Pancreas (tissue), 10 donors: ENCODE results near the gene FHOD3. TPM values are rescaled to one million over a fixed set of nuclear protein-coding genes. Genes with fewer than 3 reads are reported as not detected.
A peak's percentile ranks its signal among the peaks of the same experiment; 100 is the strongest.

Experiments
- ATAC-seq, 4 donors: fragments of 200-7000 bp; cut with Tn5 transposase; one replicate each; pipeline versions ENCODE4 v1.8.0 to v1.9.1; 2020; ENCODE audit warnings: mild to moderate bottlenecking in 4 of 4, moderate library complexity in 4 of 4
- DNase-seq, 6 donors: peaks; one replicate each; pipeline ENCODE4 v3.0.0-alpha.2; 2020
- FAIRE-seq: peaks from 2 replicates; lab custom pipeline; 2012; peaks lifted over from hg19 to GRCh38; lab: Jason Lieb, UNC
- H3K27ac ChIP-seq, 4 donors: fragments of 200-600 bp; sonication (generic); 1 replicate in 3 of 4; 2 replicates in 1 of 4; pipeline versions ENCODE4 v1.5.0 to v1.8.0; 2020
- H3K27me3 ChIP-seq, 4 donors: fragments of 200-600 bp; one replicate each; pipeline ENCODE4 v1.8.0; 2021
- H3K36me3 ChIP-seq, 3 donors: fragments of 200-600 bp; sonication (generic) in 1 of 3; one replicate each; pipeline versions ENCODE4 v1.5.0 to v1.8.0; 2020 to 2021
- H3K4me1 ChIP-seq, 3 donors: fragments of 200-600 bp; one replicate each; pipeline ENCODE4 v1.8.0; 2021
- H3K4me3 ChIP-seq, 4 donors: fragments of 200-600 bp; sonication (generic) in 2 of 4; one replicate each; pipeline versions ENCODE4 v1.5.0 to v1.8.0; 2020 to 2021
- H3K9me3 ChIP-seq, 4 donors: fragments of 200-600 bp; one replicate each; pipeline ENCODE4 v1.8.0; 2021
- CTCF ChIP-seq, 4 donors: fragments of 200-600 bp; sonication (generic) in 3 of 4; IDR thresholded peaks; one replicate each; pipeline versions ENCODE4 v1.5.0 to v1.8.0; 2021; ENCODE audit warnings: antibody characterized with exemption in 4 of 4
- WGBS, 2 donors: extraction: QIAGEN DNeasy Blood & Tissue Kit; methylation state at CpG; one replicate each; pipeline ENCODE4 v1.1.7; 2013; 5-methylcytosine and 5-hydroxymethylcytosine counted together
- intact Hi-C, 3 donors: fragments of 100-400 bp; cut with DNase I; formaldehyde crosslinking; loops; one replicate each; pipeline versions ENCODE4 v1.11.1 to v1.14.2; 2022
- polyA plus RNA-seq, 2 donors: library from polyadenylated mRNA; stranded (reverse); fragments of 200-250 nt; gene quantifications; one replicate each; pipeline ENCODE4 v1.2.3, GENCODE V29; 2013
- total RNA-seq, 6 donors: library from RNA; stranded (reverse); fragmentation: NEBNext Ultra II Directional in 4 of 6; extraction: Animal tissue kit (Norgen Biotek cat#: 25700) in 4 of 6; gene quantifications; one replicate each; pipeline versions ENCODE4 v1.2.1 to v1.2.4, GENCODE V29; 2021 to 2023
- donor health status: healthy with polysubstance abuse.
- donor health status: DM: no; HTN: no; CAD: no; lungs with moderate emphysema.
- donor health status: DM: no; HTN: no; CAD: no.
- donor health status: control.
- donor health status: control.
- donor health status: Bipolar disorder and iron deficiency.
- donor health status: DM: yes; HTN: yes; CAD: no.
- donor health status: DM: no; HTN: no; CAD: no.
- donor health status: DM: no; HTN: no; CAD: no.
- donor health status: DM: yes; HTN: yes; CAD: no.

FHOD3 gene
- total and polyA plus RNA-seq, 8 donors = 0.25 to 4.3 (median 1.2) TPM

GRCh38 chr18:36490897-36491296 lies 193.4 kb downstream of the FHOD3 start:
- no peak for TF ChIP-seq CTCF (IDR thresholded peaks at IDR 0.05)
- FAIRE-seq (no peak), DNase-seq (no peak), ATAC-seq (no peak)
- 95 to 98% methylated on average over 4 of the region's 4 CpGs for WGBS, 2 donors
- no peaks in the 10 kb centered on the region for H3K9me3 ChIP-seq
- H3K27me3 ChIP-seq = no peaks in the 10 kb centered on the region
- no peaks in the 10 kb centered on the region for H3K4me1 ChIP-seq
- H3K36me3 ChIP-seq = no peaks in the 10 kb centered on the region
- no peak overlapping the region for H3K27ac ChIP-seq
- no peak overlapping the region for H3K4me3 ChIP-seq
- intact Hi-C loops = no loop called here

DNA sequence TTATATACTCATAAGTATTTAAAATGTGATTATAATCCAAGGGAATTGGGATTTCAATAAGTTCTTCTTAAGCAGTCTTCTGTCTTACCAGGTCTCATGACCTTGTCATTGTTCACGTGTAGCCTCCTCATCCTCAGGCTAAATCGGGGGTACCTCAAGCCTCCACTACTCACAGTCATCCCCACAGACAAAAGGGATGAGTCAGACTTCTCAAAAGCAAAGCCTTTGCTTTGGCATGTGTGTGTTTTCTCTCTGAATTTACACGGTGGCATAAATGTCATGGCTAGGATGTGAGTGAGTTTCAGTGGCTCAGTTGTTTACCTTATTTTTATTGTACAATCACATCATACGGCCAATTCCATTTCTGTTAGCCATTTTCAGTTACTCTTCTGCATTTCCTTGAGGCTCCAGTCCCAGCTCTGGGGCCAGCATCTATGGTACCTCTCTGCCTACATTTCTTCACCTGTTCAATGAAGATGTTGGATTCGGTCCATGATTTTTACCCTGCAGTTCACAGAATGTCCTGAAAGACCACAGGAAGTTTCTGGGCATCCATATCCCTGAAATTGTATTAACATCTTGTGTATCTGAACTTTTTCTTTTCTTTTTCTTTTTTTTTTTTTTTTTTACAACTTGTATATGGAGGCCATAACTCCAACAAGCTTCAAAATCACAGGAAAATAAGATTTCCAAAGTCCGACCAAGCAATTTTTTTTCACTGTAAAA lies 195.3 kb downstream of the FHOD3 start:
- FAIRE-seq (no peak), ATAC-seq (peak in 2 of 4 donors; percentile 12 to 37), DNase-seq (no peak)
- Histone ChIP-seq H3K27me3 (no peaks in the 10 kb centered on the region), H3K4me1 (no peaks in the 10 kb centered on the region), H3K9me3 (no peaks in the 10 kb centered on the region), H3K4me3 (no peak overlapping the region), H3K27ac (no peak overlapping the region), H3K36me3 (no peaks in the 10 kb centered on the region)
- 82 to 92% methylated on average over 6 of the region's 6 CpGs for WGBS, 2 donors
- intact Hi-C loops = no loop called here
- TF ChIP-seq CTCF (IDR thresholded peaks at IDR 0.05) = no peak

DNA sequence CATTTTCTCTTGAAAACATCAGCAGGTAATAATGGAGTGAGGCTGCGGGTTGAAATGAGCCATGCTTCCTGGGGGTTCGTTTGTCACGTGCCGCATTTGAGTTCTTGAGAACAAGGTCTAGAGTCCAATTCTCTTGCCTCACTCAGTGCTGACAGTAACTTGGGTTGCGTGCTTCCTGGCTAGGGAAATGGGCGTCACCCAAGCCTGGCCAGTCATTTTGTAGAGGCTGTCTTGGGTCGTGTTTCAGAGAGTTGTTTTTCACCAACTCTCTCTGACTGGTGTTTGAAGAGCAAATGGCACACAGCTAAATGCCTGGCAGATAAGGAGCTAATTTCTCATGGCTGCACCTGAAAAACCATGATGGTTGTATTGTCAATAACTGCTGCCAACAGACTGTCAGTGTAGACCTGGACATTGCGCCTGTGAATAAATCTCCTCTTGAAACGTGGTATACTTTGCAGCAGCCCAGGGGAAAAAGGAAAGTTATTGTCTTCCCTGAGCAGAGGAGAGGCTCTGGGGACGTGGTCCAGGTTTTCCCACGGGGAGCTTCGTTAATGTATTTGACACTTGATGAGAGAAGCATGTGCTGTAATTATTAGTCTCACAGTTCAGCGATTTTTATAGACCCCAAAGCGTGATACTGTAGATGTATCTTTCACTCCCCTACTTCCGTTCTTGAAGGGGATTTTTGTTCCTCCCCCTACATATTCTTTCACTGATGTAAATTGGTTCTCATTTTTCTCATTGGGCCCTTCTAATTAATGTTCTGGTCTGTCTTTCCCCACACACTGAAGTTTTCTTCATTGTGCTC lies 196.0 kb downstream of the FHOD3 start:
- Histone ChIP-seq H3K4me1 (no peaks in the 10 kb centered on the region), H3K36me3 (no peaks in the 10 kb centered on the region), H3K9me3 (no peaks in the 10 kb centered on the region), H3K27ac (peak overlapping the region in 2 of 4 donors; percentile 18), H3K27me3 (no peaks in the 10 kb centered on the region), H3K4me3 (peak overlapping the region in 1 of 4 donors; percentile 10)
- FAIRE-seq = no peak
- peak; percentile 96 to 99 (median 97) for ATAC-seq
- WGBS, 2 donors = 24 to 29% methylated on average over 15 of the region's 15 CpGs
- peak in 4 of 6 donors; percentile 63 to 80 (median 66) for DNase-seq
- intact Hi-C loops = no loop called here
- no peak for TF ChIP-seq CTCF (IDR thresholded peaks at IDR 0.05)

- TF ChIP-seq CTCF (IDR thresholded peaks at IDR 0.05) = no peak
- no peak for DNase-seq
- H3K36me3 ChIP-seq = no peaks in the 10 kb centered on the region
- intact Hi-C loops = no loop called here
- no peak for ATAC-seq
- no peaks in the 10 kb centered on the region for H3K9me3 ChIP-seq
- no peak overlapping the region for H3K27ac ChIP-seq
- FAIRE-seq = no peak
- no peaks in the 10 kb centered on the region for H3K4me1 ChIP-seq
- no peak overlapping the region for H3K4me3 ChIP-seq
- no peaks in the 10 kb centered on the region for H3K27me3 ChIP-seq
These were observed 196.6 kb downstream of the FHOD3 start for GRCh38 chr18:36494160-36494437.

DNA sequence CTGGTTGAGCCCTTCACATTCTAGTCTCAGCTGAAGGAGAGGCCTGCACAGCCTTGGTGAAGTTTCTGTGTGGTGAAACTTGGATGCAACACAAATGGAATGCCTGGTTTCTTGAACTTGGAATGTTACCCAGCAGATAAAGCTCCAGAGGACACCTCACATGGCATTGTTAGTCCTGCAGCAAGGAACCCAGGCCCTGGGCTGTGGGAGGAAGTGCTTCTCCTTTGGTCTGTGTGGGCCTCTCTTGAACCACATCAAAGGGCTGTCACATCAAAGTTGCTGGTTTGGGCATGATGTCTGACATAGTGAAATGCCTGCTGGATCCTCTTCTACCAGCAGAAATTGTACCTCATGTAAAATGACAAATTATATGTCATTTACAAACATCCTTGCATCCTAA lies 198.5 kb downstream of the FHOD3 start:
- no peak for ATAC-seq
- Histone ChIP-seq H3K27me3 (no peaks in the 10 kb centered on the region), H3K27ac (no peak overlapping the region), H3K4me1 (no peaks in the 10 kb centered on the region), H3K4me3 (no peak overlapping the region), H3K36me3 (no peaks in the 10 kb centered on the region), H3K9me3 (no peaks in the 10 kb centered on the region)
- no peak for FAIRE-seq
- DNase-seq = no peak
- no peak for TF ChIP-seq CTCF (IDR thresholded peaks at IDR 0.05)
- intact Hi-C loops = no loop called here
